SK-N-SH (cell line): ENCODE results near the gene MYMK.

ENCODE experiments used
- MEF2A ChIP-seq: IDR thresholded peaks from 2 replicates; pipeline ENCODE4 v1.4.0; 2012; ENCODE audit warnings: low read depth, borderline replicate concordance
- POLR2AphosphoS5 ChIP-seq: IDR thresholded peaks from 2 replicates; pipeline ENCODE4 v1.6.1; 2012; ENCODE audit warnings: low read depth, low read length
- RAD21 ChIP-seq: IDR thresholded peaks from 2 replicates; pipeline ENCODE4 v1.6.1; 2012; ENCODE audit warnings: mild to moderate bottlenecking, low read length
- REST ChIP-seq: IDR thresholded peaks from 2 replicates; pipeline ENCODE4 v1.6.1; 2012; ENCODE audit warnings: mild to moderate bottlenecking, low read depth, low read length, moderate library complexity
- TF ChIP-seq, protein P1 (sequence below): fragments of 200-600 bp; sonication (generic); IDR thresholded peaks from 2 replicates; pipeline ENCODE4 v1.6.1; 2017; ENCODE audit warnings: antibody characterized with exemption, mild to moderate bottlenecking, moderate library complexity

DNA sequence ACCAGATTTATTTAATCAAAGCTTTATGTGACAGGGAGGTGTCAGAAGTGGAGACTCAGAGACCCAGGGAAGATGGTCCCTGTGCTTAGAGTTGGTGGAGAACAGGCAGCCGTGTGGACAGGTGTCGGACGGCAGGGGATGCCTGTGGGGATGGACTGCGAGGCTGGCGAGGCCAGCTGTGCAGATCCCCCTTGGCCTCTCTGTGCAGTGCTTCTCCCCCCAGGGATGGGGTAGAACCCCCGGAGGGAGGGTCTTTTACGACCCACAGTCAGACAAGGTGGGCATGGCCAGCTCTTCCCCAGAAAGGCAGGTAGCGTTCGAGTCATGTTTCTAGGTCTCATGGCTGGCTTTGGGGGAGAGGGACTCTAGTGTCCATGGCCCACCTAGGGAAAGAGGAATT, 41.1 kb downstream of the MYMK start:
- TF ChIP-seq RAD21: no peak
- no peak for TF ChIP-seq POLR2AphosphoS5
- TF ChIP-seq, protein P1, sequence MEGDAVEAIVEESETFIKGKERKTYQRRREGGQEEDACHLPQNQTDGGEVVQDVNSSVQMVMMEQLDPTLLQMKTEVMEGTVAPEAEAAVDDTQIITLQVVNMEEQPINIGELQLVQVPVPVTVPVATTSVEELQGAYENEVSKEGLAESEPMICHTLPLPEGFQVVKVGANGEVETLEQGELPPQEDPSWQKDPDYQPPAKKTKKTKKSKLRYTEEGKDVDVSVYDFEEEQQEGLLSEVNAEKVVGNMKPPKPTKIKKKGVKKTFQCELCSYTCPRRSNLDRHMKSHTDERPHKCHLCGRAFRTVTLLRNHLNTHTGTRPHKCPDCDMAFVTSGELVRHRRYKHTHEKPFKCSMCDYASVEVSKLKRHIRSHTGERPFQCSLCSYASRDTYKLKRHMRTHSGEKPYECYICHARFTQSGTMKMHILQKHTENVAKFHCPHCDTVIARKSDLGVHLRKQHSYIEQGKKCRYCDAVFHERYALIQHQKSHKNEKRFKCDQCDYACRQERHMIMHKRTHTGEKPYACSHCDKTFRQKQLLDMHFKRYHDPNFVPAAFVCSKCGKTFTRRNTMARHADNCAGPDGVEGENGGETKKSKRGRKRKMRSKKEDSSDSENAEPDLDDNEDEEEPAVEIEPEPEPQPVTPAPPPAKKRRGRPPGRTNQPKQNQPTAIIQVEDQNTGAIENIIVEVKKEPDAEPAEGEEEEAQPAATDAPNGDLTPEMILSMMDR: no peak
- TF ChIP-seq REST: no peak
- no peak for TF ChIP-seq MEF2A
